GM19395 (cell line): ENCODE measurements around the gene SAE1.

Source experiments
- ATAC-seq: cut with Tn5 transposase; IDR thresholded peaks from one replicate; pipeline ENCODE4 v1.9.1; 2021; ENCODE audit warnings: mild to moderate bottlenecking, moderate library complexity; ENCODE audit not compliant: unreplicated experiment

SAE1 gene

GRCh38 chr19:47157431-47158321 is 27.0 kb downstream of the SAE1 start:
- ATAC-seq, result no peak

- no peak for ATAC-seq
Measured at GRCh38 chr19:47158367-47158791, 27.7 kb downstream of the SAE1 start.

GRCh38 chr19:47158879-47159503 is 28.4 kb downstream of the SAE1 start:
- ATAC-seq, result no peak

GRCh38 chr19:47161876-47162489 is 31.3 kb downstream of the SAE1 start:
- no peak for ATAC-seq

- no peak for ATAC-seq
Measured at GRCh38 chr19:47168065-47168464, 37.4 kb downstream of the SAE1 start.

GRCh38 chr19:47172666-47173455 is 42.2 kb downstream of the SAE1 start:
- ATAC-seq, result no peak

- no peak for ATAC-seq
Measured at GRCh38 chr19:47176071-47176626, 45.5 kb downstream of the SAE1 start.

GRCh38 chr19:47176627-47177090 is 46.0 kb downstream of the SAE1 start:
- ATAC-seq, result no peak

GRCh38 chr19:47179653-47180310 is 49.1 kb downstream of the SAE1 start:
- no peak for ATAC-seq

- no peak for ATAC-seq
Measured at GRCh38 chr19:47183601-47184000, 53.0 kb downstream of the SAE1 start.

GRCh38 chr19:47186446-47187334 is 56.1 kb downstream of the SAE1 start:
- ATAC-seq, result peak; percentile 85

GRCh38 chr19:47187335-47187655 is 56.7 kb downstream of the SAE1 start:
- no peak for ATAC-seq

GRCh38 chr19:47187797-47188196 is 57.2 kb downstream of the SAE1 start:
- ATAC-seq, result no peak

- ATAC-seq, result no peak
Measured at GRCh38 chr19:47188507-47189033, 57.9 kb downstream of the SAE1 start.

- no peak for ATAC-seq
Measured at GRCh38 chr19:47190167-47190727, 59.6 kb downstream of the SAE1 start.

GRCh38 chr19:47195434-47195833 is 64.8 kb downstream of the SAE1 start:
- ATAC-seq, result no peak

- no peak for ATAC-seq
Measured at GRCh38 chr19:47197141-47197540, 66.5 kb downstream of the SAE1 start.

- ATAC-seq, result no peak
Measured at GRCh38 chr19:47200530-47200929, 69.9 kb downstream of the SAE1 start.

- ATAC-seq, result no peak
Measured at GRCh38 chr19:47203254-47203653, 72.6 kb downstream of the SAE1 start.
